ENCODE measurements around the gene MLLT1. TPM values are rescaled to one million over a fixed set of nuclear protein-coding genes. Genes with fewer than 3 reads are reported as not detected.

MLLT1 gene
- total and polyA plus RNA-seq, 2 of the 8 experiments (the other 6 are each of a cell fraction or from before 2014, with no cell fraction given) = 18.8 to 45.1 TPM

DNA sequence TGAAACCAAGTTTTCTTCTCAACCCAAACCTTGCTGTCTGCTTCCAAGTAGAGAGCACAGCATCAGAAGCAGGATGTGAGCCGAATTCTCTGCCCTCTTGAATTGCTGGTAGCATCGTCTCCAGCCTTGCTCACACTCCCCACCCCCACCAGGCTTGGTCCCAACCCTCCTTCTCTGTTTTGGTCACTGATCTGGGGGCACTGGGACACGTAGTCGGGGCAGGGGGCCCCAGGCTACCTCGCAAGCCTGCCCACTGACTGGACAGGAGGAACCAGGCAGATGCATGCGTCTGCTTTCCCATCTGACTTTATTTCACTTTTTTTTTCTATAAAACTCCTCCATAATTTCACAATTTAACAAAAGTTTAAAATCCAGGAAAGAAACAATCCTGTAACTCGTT, 69.7 kb downstream of the MLLT1 start:
- no peak overlapping the region for H3K18ac ChIP-seq (ENCODE audit: extremely low read depth, low read length)
- H3K9me3 ChIP-seq (ENCODE audit: insufficient read depth in 2 of 2, low read depth in 1 of 2, low read length in 1 of 2) = no peaks in the 10 kb centered on the region
- H3K23ac ChIP-seq (ENCODE audit: insufficient read length) = no peak overlapping the region
- no peak overlapping the region for H4K8ac ChIP-seq (ENCODE audit: extremely low read depth, insufficient read depth, low read length)
- no peak overlapping the region for H4K91ac ChIP-seq (replicated peaks; ENCODE audit: insufficient read length, low read length)
- H2BK12ac ChIP-seq (ENCODE audit: low read depth, low read length) = no peak overlapping the region; the same call in 1 of the 2 replicates
- H3K4ac ChIP-seq (replicated peaks; ENCODE audit: insufficient read length, low read depth, low read length) = no peak overlapping the region
- H3K14ac ChIP-seq (ENCODE audit: insufficient read length) = no peak overlapping the region
- H3K4me2 ChIP-seq (ENCODE audit: insufficient read depth in 1 of 2, low read depth in 2 of 2, low read length in 2 of 2) = no peak overlapping the region
- POLR2A ChIA-PET (ENCODE audit: partially characterized antibody) = interaction anchor here (1.1 kb wide), 1 partner anchor 215 kb away, joined by 3 read pairs; the partner anchor contains the start of gene KHSRP
- H2BK5ac ChIP-seq (ENCODE audit: low read depth, low read length) = no peak overlapping the region
- H3K79me2 ChIP-seq (ENCODE audit: control insufficient read depth in 1 of 2, insufficient read depth in 2 of 2, low read length in 2 of 2) = no peaks in the 10 kb centered on the region
- no peaks in the 10 kb centered on the region for H3K27me3 ChIP-seq (replicated peaks in 1 of 4; ENCODE audit: control insufficient read depth in 3 of 4, extremely low read depth in 1 of 4, insufficient read depth in 3 of 4, low read length in 3 of 4)
- H3K36me3 ChIP-seq (ENCODE audit: control insufficient read depth in 2 of 4, insufficient read depth in 4 of 4, low read length in 3 of 4) = peaks cover 0 to 17% (median 4%) of the 10 kb centered on the region in 4 experiments; a peak in 4 of 8 replicates
- TF ChIP-seq RAD21 (IDR thresholded peaks at IDR 0.05 in 1 of 2, conservative IDR thresholded peaks at IDR 0.05 in 1 of 2; ENCODE audit: low read depth in 2 of 2, low read length in 2 of 2) = no peak
- TF ChIP-seq SIX5 (IDR thresholded peaks at IDR 0.05; ENCODE audit: low read depth, low read length) = no peak
- TF ChIP-seq POU5F1 (IDR thresholded peaks at IDR 0.05; ENCODE audit: low read depth, low read length) = no peak
- no peak for TF ChIP-seq CHD2 (IDR thresholded peaks at IDR 0.05; ENCODE audit: low read length)
- TF ChIP-seq RNF2 (IDR thresholded peaks at IDR 0.05; ENCODE audit: borderline replicate concordance, low read depth, low read length, missing control alignments, poor library complexity, severe bottlenecking) = no peak
- TF ChIP-seq ASH2L (IDR thresholded peaks at IDR 0.05; ENCODE audit: low read length) = no peak
- no peak for TF ChIP-seq SUZ12 (IDR thresholded peaks at IDR 0.05; ENCODE audit: low read length)
- no peak for TF ChIP-seq TAF7 (optimal IDR thresholded peaks at IDR 0.05; ENCODE audit: borderline replicate concordance, low read depth, low read length)
- peaks cover 5% of the 10 kb centered on the region; the same call in 1 of the 2 replicates for H3K23me2 ChIP-seq (ENCODE audit: low read depth, low read length)
- H3K56ac ChIP-seq (replicated peaks; ENCODE audit: insufficient read length, low read depth, low read length) = no peak overlapping the region
- CTCF ChIA-PET (ENCODE audit: partially characterized antibody) = no interaction called here
- H3K79me1 ChIP-seq (ENCODE audit: low read depth, low read length) = no peaks in the 10 kb centered on the region; the same call in 1 of the 2 replicates
- H3K9ac ChIP-seq (replicated peaks in 1 of 4; ENCODE audit: extremely low read depth in 1 of 4, low read depth in 3 of 4, low read length in 3 of 4) = no peak overlapping the region
- no peak overlapping the region for H2AFZ ChIP-seq (ENCODE audit: low read length)
- no peak overlapping the region for H2AK5ac ChIP-seq (ENCODE audit: low read depth, low read length)
- FAIRE-seq (no peak), DNase-seq (ENCODE audit: low read depth in 1 of 2, low spot score in 2 of 2) (no peak)
- H2BK15ac ChIP-seq (ENCODE audit: low read length) = no peak overlapping the region
- H2BK20ac ChIP-seq (ENCODE audit: low read length) = no peak overlapping the region
- WGBS, 2 experiments (ENCODE audit: extremely low coverage in 1 of 2, insufficient coverage in 1 of 2, insufficient read length in 1 of 2, insufficient replicate concordance in 2 of 2, low coverage in 1 of 2, low lambda C conversion rate in 2 of 2, missing lambda C conversion rate in 1 of 2) = 94 to 100% methylated on average over 1 to 7 of the region's 7 CpGs
- peaks cover 0 to 4% of the 10 kb centered on the region in 2 experiments for H4K20me1 ChIP-seq (replicated peaks in 1 of 2; ENCODE audit: control insufficient read depth in 1 of 2, insufficient read depth in 2 of 2, low read length in 2 of 2)
- peaks cover 0 to 2% (median 0%) of the 10 kb centered on the region in 4 experiments; a peak in 1 of 7 replicates for H3K4me1 ChIP-seq (replicated peaks in 1 of 4; ENCODE audit: control insufficient read depth in 3 of 4, insufficient read depth in 4 of 4, low read length in 3 of 4)
- no peak overlapping the region for H3K4me3 ChIP-seq (ENCODE audit: extremely low read depth in 1 of 4, insufficient read depth in 2 of 4, low read depth in 3 of 4, low read length in 4 of 4)
- H3K27ac ChIP-seq (ENCODE audit: low read depth, low read length) = no peak overlapping the region
- H2BK120ac ChIP-seq (replicated peaks; ENCODE audit: low read depth, low read length) = no peak overlapping the region
- no peak overlapping the region for H4K5ac ChIP-seq (ENCODE audit: insufficient read length, low read depth, low read length)
